Fibroblast of lung (primary cell): ENCODE results near the gene ZNF469. TPM values are rescaled to one million over a fixed set of nuclear protein-coding genes. Genes with fewer than 3 reads are reported as not detected.

Experiments used
- DNase-seq, 2 donors: peaks; one replicate each; pipeline versions ENCODE4 v3.0.0 to v3.0.0-alpha.2; 2010; ENCODE audit warnings: low read depth in 2 of 2
- H2AFZ ChIP-seq: 2 replicates; pipeline ENCODE4 v1.5.1; 2012; ENCODE audit warnings: low read length, control low read depth, inconsistent platforms
- H3K27ac ChIP-seq: 2 replicates; pipeline ENCODE4 v1.5.1; 2011; ENCODE audit warnings: low read length, control low read depth; ENCODE audit not compliant: insufficient read depth
- H3K27me3 ChIP-seq: 2 replicates; pipeline ENCODE4 v1.5.1; 2011; ENCODE audit warnings: mild to moderate bottlenecking, low read length; ENCODE audit not compliant: control insufficient read depth, insufficient read depth
- H3K36me3 ChIP-seq: 2 replicates; pipeline ENCODE4 v1.5.1; 2011; ENCODE audit warnings: low read length; ENCODE audit not compliant: control insufficient read depth, insufficient read depth
- H3K4me1 ChIP-seq: 2 replicates; pipeline ENCODE4 v1.5.1; 2011; ENCODE audit warnings: low read length; ENCODE audit not compliant: control insufficient read depth, insufficient read depth; ENCODE audit errors: extremely low read depth
- H3K4me2 ChIP-seq: 2 replicates; pipeline ENCODE4 v1.5.1; 2011; ENCODE audit warnings: low read length, control low read depth; ENCODE audit not compliant: insufficient read depth; ENCODE audit errors: extremely low read depth
- H3K4me3 ChIP-seq, 4 experiments: fragments of 200-600 bp in 1 of 4; sonication (generic) in 1 of 4; replicated peaks in 1 of 4; 2 replicates each; pipeline ENCODE4 v1.5.1; 2011 to 2016; ENCODE audit warnings: low read length in 4 of 4, low read depth in 3 of 4, mild to moderate bottlenecking in 3 of 4, control low read depth in 2 of 4, inconsistent platforms in 1 of 4, mixed read lengths in 1 of 4; ENCODE audit not compliant: insufficient read depth in 1 of 4; ENCODE audit errors: control extremely low read depth in 1 of 4
- H3K79me2 ChIP-seq: 2 replicates; pipeline ENCODE4 v1.5.1; 2012; ENCODE audit warnings: mild to moderate bottlenecking, low read length, inconsistent platforms; ENCODE audit not compliant: control insufficient read depth, insufficient read depth
- H3K9ac ChIP-seq: 2 replicates; pipeline ENCODE4 v1.5.1; 2011; ENCODE audit warnings: mild to moderate bottlenecking, low read length, control low read depth; ENCODE audit not compliant: insufficient read depth
- H3K9me3 ChIP-seq: 2 replicates; pipeline ENCODE4 v1.5.1; 2012; ENCODE audit warnings: low read depth, low read length; ENCODE audit not compliant: control insufficient read depth, insufficient read depth
- H4K20me1 ChIP-seq: 2 replicates; pipeline ENCODE4 v1.5.1; 2011; ENCODE audit warnings: low read length; ENCODE audit not compliant: control insufficient read depth, insufficient read depth; ENCODE audit errors: extremely low read depth
- EZH2 ChIP-seq: IDR thresholded peaks from 2 replicates; pipeline ENCODE4 v1.5.1; 2012; ENCODE audit warnings: low read length, control low read depth, mild to moderate bottlenecking; ENCODE audit errors: missing control alignments
- polyA plus RNA-seq, 2 donors: library from polyadenylated mRNA; depleted of rRNA in 1 of 2; stranded (reverse) in 1 of 2; unstranded in 1 of 2; fragments of >200 nt; gene quantifications; 2 replicates each; pipeline ENCODE4 v1.2.1, GENCODE V29; 2011 to 2012; ENCODE audit warnings: missing spikeins in 1 of 2
- total RNA-seq: library from RNA; depleted of rRNA; stranded (reverse); fragments of >200 nt; gene quantifications from 2 replicates; pipeline ENCODE4 v1.2.1, GENCODE V29; 2014
- TF ChIP-seq, protein P1 (sequence below), 2 donors: IDR thresholded peaks in 1 of 2; conservative IDR thresholded peaks in 1 of 2; 1 replicate in 1 of 2; 2 replicates in 1 of 2; pipeline ENCODE4 v1.5.1; 2011 to 2012; ENCODE audit warnings: low read length in 2 of 2, control low read depth in 1 of 2, inconsistent platforms in 1 of 2, low read depth in 1 of 2, mild to moderate bottlenecking in 1 of 2

ZNF469 gene
- total and polyA plus RNA-seq, 2 donors (not counting 1 experiment from before 2014, with no cell fraction given), result 0.82 to 1.5 TPM

GRCh38 chr16:88392616-88393015 lies 9.9 kb downstream of the ZNF469 start:
- Histone ChIP-seq H3K9me3 (no peaks in the 10 kb centered on the region), H2AFZ (no peak overlapping the region), H3K27me3 (no peaks in the 10 kb centered on the region), H3K4me1 (no peaks in the 10 kb centered on the region), H3K27ac (no peak overlapping the region), H3K9ac (no peak overlapping the region), H3K36me3 (no peaks in the 10 kb centered on the region), H3K4me3 (no peak overlapping the region), H3K4me2 (no peak overlapping the region), H3K79me2 (no peaks in the 10 kb centered on the region), H4K20me1 (no peaks in the 10 kb centered on the region)
- TF ChIP-seq, protein P1, sequence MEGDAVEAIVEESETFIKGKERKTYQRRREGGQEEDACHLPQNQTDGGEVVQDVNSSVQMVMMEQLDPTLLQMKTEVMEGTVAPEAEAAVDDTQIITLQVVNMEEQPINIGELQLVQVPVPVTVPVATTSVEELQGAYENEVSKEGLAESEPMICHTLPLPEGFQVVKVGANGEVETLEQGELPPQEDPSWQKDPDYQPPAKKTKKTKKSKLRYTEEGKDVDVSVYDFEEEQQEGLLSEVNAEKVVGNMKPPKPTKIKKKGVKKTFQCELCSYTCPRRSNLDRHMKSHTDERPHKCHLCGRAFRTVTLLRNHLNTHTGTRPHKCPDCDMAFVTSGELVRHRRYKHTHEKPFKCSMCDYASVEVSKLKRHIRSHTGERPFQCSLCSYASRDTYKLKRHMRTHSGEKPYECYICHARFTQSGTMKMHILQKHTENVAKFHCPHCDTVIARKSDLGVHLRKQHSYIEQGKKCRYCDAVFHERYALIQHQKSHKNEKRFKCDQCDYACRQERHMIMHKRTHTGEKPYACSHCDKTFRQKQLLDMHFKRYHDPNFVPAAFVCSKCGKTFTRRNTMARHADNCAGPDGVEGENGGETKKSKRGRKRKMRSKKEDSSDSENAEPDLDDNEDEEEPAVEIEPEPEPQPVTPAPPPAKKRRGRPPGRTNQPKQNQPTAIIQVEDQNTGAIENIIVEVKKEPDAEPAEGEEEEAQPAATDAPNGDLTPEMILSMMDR (conservative IDR thresholded peaks at IDR 0.05 in 1 of 2, IDR thresholded peaks at IDR 0.05 in 1 of 2; ENCODE audit: low read depth in 1 of 2, low read length in 2 of 2), result no peak
- TF ChIP-seq EZH2, result no peak
- DNase-seq, result no peak

DNA sequence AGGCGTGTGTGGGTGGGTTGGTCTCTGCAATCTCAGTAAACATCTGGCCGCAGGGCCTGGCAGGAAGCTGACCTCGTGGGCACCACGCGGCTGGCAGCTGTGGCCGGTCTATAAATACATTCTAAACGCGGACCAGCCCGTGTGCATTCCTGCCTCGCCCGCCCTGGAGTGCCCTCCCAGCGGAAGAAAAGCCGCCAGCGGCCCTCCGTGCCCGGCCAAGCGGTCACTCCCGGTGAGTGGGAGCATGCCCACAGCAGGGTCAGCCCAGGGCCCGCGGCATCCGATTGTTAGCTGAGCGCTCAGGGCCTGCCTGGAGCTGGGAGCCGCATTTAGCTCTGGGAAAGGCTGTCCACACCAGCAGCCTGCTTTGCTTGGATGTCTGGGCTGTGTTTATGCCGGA lies 10.3 kb downstream of the ZNF469 start:
- H3K4me3 ChIP-seq, result no peak overlapping the region
- H3K9me3 ChIP-seq, result no peaks in the 10 kb centered on the region
- no peaks in the 10 kb centered on the region for H3K4me1 ChIP-seq
- H3K79me2 ChIP-seq, result no peaks in the 10 kb centered on the region
- no peak overlapping the region for H3K27ac ChIP-seq
- no peak overlapping the region for H3K4me2 ChIP-seq
- H2AFZ ChIP-seq, result no peak overlapping the region
- DNase-seq, result no peak
- no peaks in the 10 kb centered on the region for H3K27me3 ChIP-seq
- H4K20me1 ChIP-seq, result no peaks in the 10 kb centered on the region
- TF ChIP-seq, protein P1 (conservative IDR thresholded peaks at IDR 0.05 in 1 of 2, IDR thresholded peaks at IDR 0.05 in 1 of 2; ENCODE audit: low read depth in 1 of 2, low read length in 2 of 2), result no peak
- no peak for TF ChIP-seq EZH2
- no peak overlapping the region for H3K9ac ChIP-seq
- no peaks in the 10 kb centered on the region for H3K36me3 ChIP-seq

GRCh38 chr16:88393571-88393970 lies 10.8 kb downstream of the ZNF469 start:
- no peak for DNase-seq
- TF ChIP-seq, protein P1 (conservative IDR thresholded peaks at IDR 0.05 in 1 of 2, IDR thresholded peaks at IDR 0.05 in 1 of 2; ENCODE audit: low read depth in 1 of 2, low read length in 2 of 2), result no peak
- no peak for TF ChIP-seq EZH2
- Histone ChIP-seq H2AFZ (no peak overlapping the region), H3K4me1 (no peaks in the 10 kb centered on the region), H4K20me1 (no peaks in the 10 kb centered on the region), H3K79me2 (no peaks in the 10 kb centered on the region), H3K27me3 (no peaks in the 10 kb centered on the region), H3K36me3 (no peaks in the 10 kb centered on the region), H3K9me3 (no peaks in the 10 kb centered on the region), H3K27ac (no peak overlapping the region), H3K4me2 (no peak overlapping the region), H3K9ac (no peak overlapping the region), H3K4me3 (no peak overlapping the region)
